K562 (cell line): ENCODE measurements around the gene RFX7. TPM values are rescaled to one million over a fixed set of nuclear protein-coding genes. Genes with fewer than 3 reads are reported as not detected.
A peak's percentile ranks its signal among the peaks of the same experiment; 100 is the strongest.

Source experiments
- CCNT2 ChIP-seq: IDR thresholded peaks from 2 replicates; pipeline ENCODE4 v1.6.1; 2011; ENCODE audit warnings: borderline replicate concordance, low read depth, mild to moderate bottlenecking, moderate library complexity, mixed read lengths, low read length; ENCODE audit not compliant: insufficient read length; ENCODE audit errors: extremely low read depth
- DMBX1 ChIP-seq: fragments of 250-450 bp; sonication (Bioruptor Pico); IDR thresholded peaks from 2 replicates; pipeline ENCODE4 v1.8.0; 2022; ENCODE audit warnings: inconsistent platforms, mild to moderate bottlenecking, moderate library complexity, borderline replicate concordance
- ETV1 ChIP-seq: fragments of 450-650 bp; conservative IDR thresholded peaks from 2 replicates; pipeline ENCODE4 v1.6.1; 2016; ENCODE audit warnings: missing genetic modification characterization, control low read depth, low read depth, missing compliant biosample characterization
- HNRNPUL1 ChIP-seq: fragments of 200-400 bp; formaldehyde crosslinking; IDR thresholded peaks from 2 replicates; pipeline ENCODE4 v1.6.1; 2017; ENCODE audit warnings: low read length
- KDM4B ChIP-seq, 2 experiments: fragments of 450-650 bp in 1 of 2; sonication (generic) in 1 of 2; IDR thresholded peaks; 2 replicates each; pipeline ENCODE4 v1.6.1; 2016 to 2017; ENCODE audit warnings: borderline replicate concordance in 2 of 2, antibody characterized with exemption in 1 of 2, low read depth in 1 of 2, mild to moderate bottlenecking in 1 of 2
- MNT ChIP-seq, 2 experiments: fragments of 450-650 bp; conservative IDR thresholded peaks; 2 replicates each; pipeline ENCODE4 v1.6.1; 2017; ENCODE audit warnings: mild to moderate bottlenecking in 2 of 2, moderate library complexity in 2 of 2
- MXD1 ChIP-seq: fragments of 250-450 bp; sonication (Bioruptor Pico); IDR thresholded peaks from 2 replicates; pipeline ENCODE4 v1.8.0; 2021; ENCODE audit warnings: borderline replicate concordance, mild to moderate bottlenecking, moderate library complexity; ENCODE audit not compliant: poor library complexity, severe bottlenecking
- NR2C1 ChIP-seq, 2 experiments: fragments of 450-650 bp; IDR thresholded peaks; 2 replicates each; pipeline ENCODE4 v1.6.1; 2017; ENCODE audit warnings: mild to moderate bottlenecking in 2 of 2, antibody characterized with exemption in 1 of 2, inconsistent platforms in 1 of 2, missing compliant biosample characterization in 1 of 2, missing genetic modification characterization in 1 of 2
- POLR2AphosphoS2 ChIP-seq: IDR thresholded peaks from 2 replicates; pipeline ENCODE4 v1.6.1; 2012; ENCODE audit warnings: low read length, improper control_type of control experiment
- SIN3A ChIP-seq, 2 experiments: fragments of 150-350 bp in 1 of 2; IDR thresholded peaks; 2 replicates each; pipeline ENCODE4 v1.6.1; 2011 to 2016; ENCODE audit warnings: borderline replicate concordance in 2 of 2, low read depth in 2 of 2, low read length in 2 of 2, mild to moderate bottlenecking in 2 of 2, moderate library complexity in 2 of 2; ENCODE audit not compliant: control insufficient read depth in 1 of 2
- SMAD3 ChIP-seq: fragments of 450-650 bp; formaldehyde crosslinking; conservative IDR thresholded peaks from 2 replicates; pipeline ENCODE4 v1.4.0; 2020; ENCODE audit warnings: mild to moderate bottlenecking
- USF1 ChIP-seq: sonication (generic); formaldehyde crosslinking; IDR thresholded peaks from 2 replicates; pipeline ENCODE4 v1.9.0; 2022; ENCODE audit warnings: mild to moderate bottlenecking, missing genetic modification reagents
- ZC3H8 ChIP-seq: fragments of 450-650 bp; IDR thresholded peaks from 2 replicates; pipeline ENCODE4 v1.6.1; 2017
- polyA plus RNA-seq, 8 experiments: library from polyadenylated mRNA; depleted of rRNA in 4 of 8; stranded (reverse) in 5 of 8; unstranded in 3 of 8; fragments of >200 nt; fragmentation: Nextera tagmentation in 2 of 8; fragmentation: Illumina TruSeq in 1 of 8; extraction: Ambion mirVana in 2 of 8; extraction: Trizol in 1 of 8; gene quantifications; 2 replicates each; pipeline versions ENCODE4 v1.2.1 to v1.2.3, GENCODE V29; 2011 to 2014; ENCODE audit warnings: inconsistent platforms in 1 of 8, missing spikeins in 1 of 8
- total RNA-seq, 7 experiments: library from RNA; depleted of rRNA in 6 of 7; stranded (reverse); fragments of >200 nt in 6 of 7; fragmentation: Illumina TruSeq in 2 of 7; extraction: Trizol in 2 of 7; gene quantifications; 2 replicates each; pipeline versions ENCODE4 v1.2.1 to v1.2.3, GENCODE V29; 2011 to 2021; ENCODE audit warnings: low replicate concordance in 1 of 7
- TF ChIP-seq, protein P1 (sequence below), 2 experiments: fragments of 450-650 bp in 1 of 2; sonication (generic) in 1 of 2; formaldehyde crosslinking in 1 of 2; IDR thresholded peaks; 2 replicates each; pipeline versions ENCODE4 v1.7.1 to v1.9.0; 2016 to 2022; ENCODE audit warnings: inconsistent platforms in 1 of 2, mild to moderate bottlenecking in 1 of 2, missing genetic modification reagents in 1 of 2

RFX7 gene
- total and polyA plus RNA-seq, 9 of the 15 experiments (the other 6 are each of a cell fraction or from before 2014, with no cell fraction given) = 2.4 to 17.9 (median 6.3) TPM

DNA sequence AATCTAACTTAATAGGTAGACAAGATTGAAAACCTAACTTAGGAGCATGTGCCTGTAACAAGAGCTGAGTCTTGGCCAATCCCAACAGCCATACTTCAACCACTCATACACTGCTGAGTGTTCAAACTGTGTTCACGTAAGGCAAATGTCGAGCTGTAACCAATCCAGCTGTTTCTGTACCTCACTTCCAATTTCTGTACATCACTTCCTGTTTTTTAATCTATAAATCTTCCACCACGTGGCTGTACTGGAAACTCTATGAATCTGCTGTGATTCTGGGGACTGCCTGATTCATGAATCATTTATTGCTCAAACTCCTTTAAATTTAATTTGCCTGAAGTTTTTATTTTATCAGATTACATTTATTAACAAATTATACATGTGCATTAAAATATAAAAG, 205.7 kb downstream of the RFX7 start (continued):
- TF ChIP-seq, protein P1, sequence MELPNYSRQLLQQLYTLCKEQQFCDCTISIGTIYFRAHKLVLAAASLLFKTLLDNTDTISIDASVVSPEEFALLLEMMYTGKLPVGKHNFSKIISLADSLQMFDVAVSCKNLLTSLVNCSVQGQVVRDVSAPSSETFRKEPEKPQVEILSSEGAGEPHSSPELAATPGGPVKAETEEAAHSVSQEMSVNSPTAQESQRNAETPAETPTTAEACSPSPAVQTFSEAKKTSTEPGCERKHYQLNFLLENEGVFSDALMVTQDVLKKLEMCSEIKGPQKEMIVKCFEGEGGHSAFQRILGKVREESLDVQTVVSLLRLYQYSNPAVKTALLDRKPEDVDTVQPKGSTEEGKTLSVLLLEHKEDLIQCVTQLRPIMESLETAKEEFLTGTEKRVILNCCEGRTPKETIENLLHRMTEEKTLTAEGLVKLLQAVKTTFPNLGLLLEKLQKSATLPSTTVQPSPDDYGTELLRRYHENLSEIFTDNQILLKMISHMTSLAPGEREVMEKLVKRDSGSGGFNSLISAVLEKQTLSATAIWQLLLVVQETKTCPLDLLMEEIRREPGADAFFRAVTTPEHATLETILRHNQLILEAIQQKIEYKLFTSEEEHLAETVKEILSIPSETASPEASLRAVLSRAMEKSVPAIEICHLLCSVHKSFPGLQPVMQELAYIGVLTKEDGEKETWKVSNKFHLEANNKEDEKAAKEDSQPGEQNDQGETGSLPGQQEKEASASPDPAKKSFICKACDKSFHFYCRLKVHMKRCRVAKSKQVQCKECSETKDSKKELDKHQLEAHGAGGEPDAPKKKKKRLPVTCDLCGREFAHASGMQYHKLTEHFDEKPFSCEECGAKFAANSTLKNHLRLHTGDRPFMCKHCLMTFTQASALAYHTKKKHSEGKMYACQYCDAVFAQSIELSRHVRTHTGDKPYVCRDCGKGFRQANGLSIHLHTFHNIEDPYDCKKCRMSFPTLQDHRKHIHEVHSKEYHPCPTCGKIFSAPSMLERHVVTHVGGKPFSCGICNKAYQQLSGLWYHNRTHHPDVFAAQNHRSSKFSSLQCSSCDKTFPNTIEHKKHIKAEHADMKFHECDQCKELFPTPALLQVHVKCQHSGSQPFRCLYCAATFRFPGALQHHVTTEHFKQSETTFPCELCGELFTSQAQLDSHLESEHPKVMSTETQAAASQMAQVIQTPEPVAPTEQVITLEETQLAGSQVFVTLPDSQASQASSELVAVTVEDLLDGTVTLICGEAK (IDR thresholded peaks at IDR 0.05) = peak; percentile 57; the same call in 1 of the 2 replicates
- TF ChIP-seq, protein P1 (CRISPR knock-in tag; IDR thresholded peaks at IDR 0.05) = no peak
- TF ChIP-seq SIN3A (IDR thresholded peaks at IDR 0.05; ENCODE audit: borderline replicate concordance in 2 of 2, control insufficient read depth in 1 of 2, low read depth in 2 of 2, low read length in 2 of 2) (no peak), NR2C1 (IDR thresholded peaks at IDR 0.05) (no peak), NR2C1 (tag; IDR thresholded peaks at IDR 0.05) (peak; percentile 34; the same call in 1 of the 2 replicates), SMAD3 (CRISPR knock-in tag) (no peak), KDM4B (IDR thresholded peaks at IDR 0.05; ENCODE audit: borderline replicate concordance in 2 of 2, low read depth in 1 of 2) (no peak), ZC3H8 (no peak), CCNT2 (no peak), POLR2AphosphoS2 (no peak), MNT (conservative IDR thresholded peaks at IDR 0.05) (peak; percentile 39 to 47; a peak in 2 of 4 replicates), ETV1 (tag) (0 out of 2 replicates have a peak, but pooled peaks have one; percentile 8), HNRNPUL1 (no peak), DMBX1 (CRISPR knock-in tag) (peak; percentile 44; the same call in 1 of the 2 replicates), USF1 (CRISPR knock-in tag) (0 out of 2 replicates have a peak, but pooled peaks have one; percentile 41), MXD1 (no peak)
